ENCODE data around the gene BCAP31.
"Not testable (repeated sequence)": the region's sequence is repeated elsewhere in the genome, so short reads cannot be mapped to it uniquely, and the experiment has no call there.

The BCAP31 gene

DNA sequence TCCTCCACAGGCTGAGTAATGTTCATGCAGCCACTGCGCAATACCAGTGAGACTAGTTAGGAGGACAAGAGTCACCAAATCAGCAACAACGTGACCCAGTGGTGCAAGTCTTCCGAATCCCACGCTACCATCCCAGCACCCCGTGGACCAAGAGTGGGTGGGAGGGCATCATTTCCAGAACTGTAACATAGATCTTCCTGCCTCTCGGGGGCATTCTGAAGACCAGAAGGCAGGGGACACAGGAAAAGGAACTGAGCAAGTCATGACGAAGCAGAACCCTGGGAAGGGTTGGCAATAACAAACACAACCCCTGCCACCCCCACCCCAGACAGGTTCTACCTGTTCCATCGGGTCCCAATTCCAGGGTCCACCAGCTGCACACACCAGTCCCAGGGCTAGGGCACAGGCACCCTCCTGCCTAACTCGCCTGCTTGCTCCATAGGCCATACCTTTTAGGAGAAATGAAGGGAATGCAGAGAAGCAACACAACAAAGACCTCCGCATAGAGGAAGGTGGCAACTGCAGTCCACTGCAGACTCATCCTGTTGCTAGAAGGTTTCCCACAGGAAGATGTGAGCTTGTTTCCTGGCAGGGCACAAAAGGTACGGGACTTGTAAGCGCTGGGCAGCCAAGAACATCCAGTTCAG lies 1.4 kb downstream of the BCAP31 start:
- FAIRE-seq (no peak), DNase-seq (ENCODE audit: insufficient read length, low spot score) (no peak)
- no peak for TF ChIP-seq POLR2A (IDR thresholded peaks at IDR 0.05; ENCODE audit: low read depth, low read length)

DNA sequence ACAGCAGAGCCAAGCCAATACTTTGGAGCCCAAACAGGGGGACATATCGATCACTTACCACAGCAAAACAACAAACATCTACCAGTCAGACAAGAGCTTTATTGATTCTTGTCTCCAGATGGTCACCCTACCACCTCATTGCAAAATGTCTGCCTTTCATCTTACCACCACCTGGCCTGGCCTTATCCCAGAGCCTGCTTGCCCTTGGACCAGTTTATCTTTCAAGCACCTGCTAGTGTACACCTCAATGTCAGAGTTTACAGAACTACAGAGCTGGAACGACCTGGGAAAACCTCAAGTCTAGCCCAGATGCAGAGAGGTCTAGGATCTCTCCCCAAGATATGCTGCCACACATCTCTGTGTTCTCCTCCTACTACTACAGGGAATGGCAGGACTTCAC lies 4.5 kb downstream of the BCAP31 start:
- DNase-seq (ENCODE audit: insufficient read length, low spot score) (no peak), FAIRE-seq (no peak)
- no peak for TF ChIP-seq POLR2A (IDR thresholded peaks at IDR 0.05; ENCODE audit: low read depth, low read length)

DNA sequence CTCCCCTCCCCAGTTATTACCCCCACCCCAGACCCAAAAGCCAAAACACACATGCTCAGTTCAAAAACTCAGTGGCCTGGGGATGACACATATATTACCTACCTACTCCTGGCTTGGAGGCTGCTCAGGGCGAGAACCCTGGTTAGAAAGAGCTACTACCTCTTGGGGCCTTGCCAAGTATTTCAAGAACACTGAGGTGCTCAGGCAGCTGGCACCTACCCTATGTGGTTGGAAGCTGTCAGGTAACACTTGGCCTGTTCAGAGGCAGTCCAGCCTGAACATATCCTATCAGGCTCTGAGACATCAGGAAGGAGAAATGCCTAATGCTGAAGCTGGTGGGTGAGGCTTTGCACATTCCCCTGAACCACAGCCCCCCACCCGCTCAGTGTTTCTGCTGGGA lies 4.9 kb downstream of the BCAP31 start:
- DNase-seq (ENCODE audit: insufficient read length, low spot score) (no peak), FAIRE-seq (no peak)
- no peak for TF ChIP-seq POLR2A (IDR thresholded peaks at IDR 0.05; ENCODE audit: low read depth, low read length)

DNA sequence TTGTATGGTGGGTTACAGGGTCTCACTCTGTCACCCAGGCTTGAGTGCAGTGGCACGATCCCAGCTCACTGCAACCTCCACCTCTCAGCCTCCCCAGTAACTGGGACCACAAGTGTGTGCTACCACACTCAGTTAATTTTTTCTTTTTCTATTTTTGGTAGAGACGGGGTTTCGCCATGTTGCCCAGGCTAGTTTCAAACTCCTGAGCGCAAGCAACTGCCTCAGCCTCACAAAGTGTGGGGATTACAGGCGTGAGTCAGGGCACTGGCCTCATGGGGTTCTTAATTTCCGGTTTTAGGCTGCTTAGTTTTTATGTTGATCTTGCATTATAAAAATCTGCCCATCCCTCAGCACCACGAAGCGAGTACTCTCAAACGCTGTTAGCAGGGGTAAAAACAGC lies 6.7 kb downstream of the BCAP31 start:
- no peak for DNase-seq (ENCODE audit: insufficient read length, low spot score)
- FAIRE-seq = no peak
- no peak for TF ChIP-seq POLR2A (IDR thresholded peaks at IDR 0.05; ENCODE audit: low read depth, low read length)

DNA sequence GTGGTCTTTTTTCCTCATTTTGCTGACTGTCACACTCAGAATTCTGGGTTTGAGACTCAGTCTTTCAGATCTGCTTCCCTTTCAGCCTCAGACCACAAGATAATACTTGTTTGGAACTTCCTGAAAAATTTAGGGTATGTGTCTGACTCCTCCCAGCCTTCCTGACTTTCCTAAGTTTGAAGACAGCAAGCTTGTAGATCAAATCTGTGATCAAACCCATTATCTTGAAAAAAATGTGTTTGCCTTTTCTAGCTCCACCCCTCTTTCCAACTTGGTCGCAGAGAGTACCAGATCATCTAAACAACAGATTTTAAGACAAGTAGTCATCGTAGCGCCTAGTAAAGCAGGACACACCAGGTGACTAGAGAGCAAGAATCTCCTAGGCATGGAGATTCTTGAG lies 9.9 kb downstream of the BCAP31 start:
- DNase-seq (ENCODE audit: insufficient read length, low spot score) (no peak), FAIRE-seq (no peak)
- no peak for TF ChIP-seq POLR2A (IDR thresholded peaks at IDR 0.05; ENCODE audit: low read depth, low read length)

DNA sequence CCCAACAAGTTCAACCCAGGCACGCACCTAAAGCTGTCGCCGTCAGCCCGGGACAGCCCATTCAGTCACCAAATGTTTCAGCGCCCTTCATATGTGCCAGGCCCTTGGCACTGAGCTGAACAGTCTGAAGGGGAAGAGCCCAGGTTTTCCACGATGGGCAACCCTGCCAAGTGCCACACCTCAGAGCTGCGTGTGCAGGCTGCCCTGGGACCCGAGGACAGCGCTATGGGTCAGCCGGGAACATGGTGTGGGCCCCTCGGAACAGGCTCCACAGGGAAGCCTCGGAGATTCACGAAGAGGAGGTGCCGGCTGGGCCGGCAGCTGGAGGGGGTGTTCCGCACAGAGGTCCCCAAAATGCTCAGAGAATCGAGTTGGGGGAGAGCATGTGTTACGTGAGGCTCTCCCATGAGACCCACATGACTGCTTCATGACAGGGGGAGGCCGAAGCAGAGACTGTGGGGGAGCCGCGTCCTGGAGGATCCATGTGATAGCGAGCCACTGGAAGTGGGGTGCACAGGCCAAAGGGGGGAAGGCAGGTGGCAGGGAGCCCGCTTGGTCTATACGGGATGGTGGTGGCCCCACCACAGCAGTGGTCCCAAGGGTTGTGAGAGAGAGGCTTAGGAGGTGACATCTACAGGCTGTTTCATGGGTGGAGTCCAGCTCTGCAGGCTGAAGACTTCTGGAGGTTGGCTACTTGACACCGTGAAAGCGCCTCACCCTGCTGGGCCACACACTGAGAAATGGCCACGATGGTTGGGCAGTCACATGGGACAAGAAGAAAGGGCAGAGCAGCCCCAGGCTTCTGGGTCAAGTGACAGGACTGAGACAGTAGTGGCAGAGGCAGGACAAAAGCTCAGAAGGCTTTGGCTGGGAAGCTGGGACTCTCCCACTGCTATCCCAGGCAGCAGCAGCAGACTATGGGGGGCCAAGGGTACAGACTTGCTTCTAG lies 14.2 kb downstream of the BCAP31 start:
- DNase-seq (ENCODE audit: insufficient read length, low spot score) (no peak), FAIRE-seq (no peak)
- no peak for TF ChIP-seq POLR2A (IDR thresholded peaks at IDR 0.05; ENCODE audit: low read depth, low read length)

DNA sequence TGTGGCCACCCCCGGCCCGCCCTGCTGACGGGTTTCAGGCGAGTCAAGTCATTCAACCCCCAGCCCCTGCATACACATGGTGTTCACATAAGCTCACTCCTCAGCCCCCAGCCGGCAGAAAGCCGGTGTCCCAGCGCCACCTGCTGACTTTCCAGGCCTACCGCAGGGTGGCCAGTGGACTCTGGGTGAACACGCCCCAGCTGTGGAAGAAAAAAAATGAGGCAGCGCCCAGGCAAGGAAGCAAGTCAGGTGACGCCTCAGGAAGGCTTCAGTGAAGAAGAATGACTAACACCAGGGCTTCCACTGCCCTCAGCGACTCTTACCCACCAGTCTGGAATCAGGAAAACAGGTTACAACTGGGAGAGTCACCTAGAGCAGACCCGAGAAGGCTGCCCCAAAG lies 15.8 kb downstream of the BCAP31 start:
- FAIRE-seq (peak; percentile 71), DNase-seq (ENCODE audit: insufficient read length, low spot score) (peak; percentile 88)
- no peak for TF ChIP-seq POLR2A (IDR thresholded peaks at IDR 0.05; ENCODE audit: low read depth, low read length)

DNA sequence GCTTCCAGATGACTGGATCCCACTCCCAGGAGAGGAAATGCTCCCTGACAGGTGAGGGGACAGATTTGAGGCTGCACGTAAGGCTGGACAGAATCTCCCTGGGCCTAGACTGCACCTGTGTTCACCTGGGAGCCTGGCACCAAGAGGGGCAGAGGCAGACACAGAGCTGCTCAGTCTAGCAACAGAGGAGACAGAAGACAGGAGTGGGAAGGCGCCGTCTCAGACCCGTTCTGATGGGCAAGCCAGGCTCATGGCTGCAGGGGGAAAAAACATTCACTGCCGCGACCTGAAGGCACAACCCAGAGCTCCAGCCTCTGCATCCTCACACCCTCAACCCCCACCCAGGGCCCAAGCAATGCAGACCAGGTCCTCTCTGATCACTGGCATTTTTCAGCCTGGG lies 16.8 kb downstream of the BCAP31 start:
- no peak for TF ChIP-seq POLR2A (IDR thresholded peaks at IDR 0.05; ENCODE audit: low read depth, low read length)
- no peak for DNase-seq (ENCODE audit: insufficient read length, low spot score)
- FAIRE-seq = no peak

DNA sequence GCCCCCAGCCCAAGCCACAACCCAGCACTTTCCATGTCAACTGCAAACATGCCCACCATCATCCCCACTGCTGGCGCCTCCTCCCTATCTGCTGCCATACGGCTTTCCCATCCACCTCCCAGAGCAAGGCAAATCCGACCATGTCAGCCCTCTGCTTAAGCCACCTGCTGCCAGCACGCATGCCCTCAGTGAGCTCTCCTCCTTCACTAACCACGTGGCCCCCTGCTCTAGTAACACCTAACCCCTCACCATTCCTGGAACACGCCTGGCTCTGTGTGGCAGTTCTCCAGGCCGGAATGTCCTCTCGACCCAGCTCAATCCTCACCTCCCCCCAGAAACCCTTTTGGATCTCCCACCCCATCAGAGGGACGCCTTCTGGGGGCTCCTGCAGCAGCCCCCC lies 17.4 kb downstream of the BCAP31 start:
- DNase-seq (ENCODE audit: insufficient read length, low spot score) = no peak
- TF ChIP-seq POLR2A (IDR thresholded peaks at IDR 0.05; ENCODE audit: low read depth, low read length) = no peak
- no peak for FAIRE-seq

DNA sequence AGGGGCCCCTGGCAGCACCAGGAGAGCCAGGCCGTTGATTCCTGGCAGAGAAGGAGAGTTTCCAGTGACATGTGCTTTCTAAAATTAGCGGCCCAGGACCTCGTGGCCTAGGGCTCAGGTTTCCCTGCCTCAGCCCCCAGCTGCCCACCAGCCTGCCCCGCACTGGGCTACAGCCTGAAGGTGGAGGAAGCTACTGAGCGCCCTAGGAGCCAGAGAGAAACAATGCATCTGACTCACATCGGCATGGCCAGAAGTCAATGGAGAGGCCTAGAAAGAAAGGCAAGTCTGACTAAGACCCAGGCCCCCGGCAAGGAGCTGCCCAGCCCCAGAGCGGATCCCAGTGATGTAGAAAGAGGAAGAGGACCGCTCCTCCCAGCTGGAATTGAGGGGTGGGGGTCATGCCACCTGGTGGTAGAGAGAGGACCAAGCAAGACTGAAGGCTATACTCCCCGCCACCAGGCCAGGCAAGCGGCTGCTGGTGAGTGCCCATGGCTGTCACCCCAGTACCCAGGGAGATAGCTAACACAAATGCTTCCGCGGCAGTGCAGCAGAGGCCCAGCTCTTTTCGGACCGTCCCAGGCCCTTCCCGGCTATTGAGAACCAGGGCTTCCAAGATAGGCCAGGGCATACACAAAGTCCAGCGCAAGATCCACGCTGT lies 18.7 kb downstream of the BCAP31 start:
- not testable (repeated sequence) for DNase-seq (ENCODE audit: insufficient read length, low spot score); FAIRE-seq

DNA sequence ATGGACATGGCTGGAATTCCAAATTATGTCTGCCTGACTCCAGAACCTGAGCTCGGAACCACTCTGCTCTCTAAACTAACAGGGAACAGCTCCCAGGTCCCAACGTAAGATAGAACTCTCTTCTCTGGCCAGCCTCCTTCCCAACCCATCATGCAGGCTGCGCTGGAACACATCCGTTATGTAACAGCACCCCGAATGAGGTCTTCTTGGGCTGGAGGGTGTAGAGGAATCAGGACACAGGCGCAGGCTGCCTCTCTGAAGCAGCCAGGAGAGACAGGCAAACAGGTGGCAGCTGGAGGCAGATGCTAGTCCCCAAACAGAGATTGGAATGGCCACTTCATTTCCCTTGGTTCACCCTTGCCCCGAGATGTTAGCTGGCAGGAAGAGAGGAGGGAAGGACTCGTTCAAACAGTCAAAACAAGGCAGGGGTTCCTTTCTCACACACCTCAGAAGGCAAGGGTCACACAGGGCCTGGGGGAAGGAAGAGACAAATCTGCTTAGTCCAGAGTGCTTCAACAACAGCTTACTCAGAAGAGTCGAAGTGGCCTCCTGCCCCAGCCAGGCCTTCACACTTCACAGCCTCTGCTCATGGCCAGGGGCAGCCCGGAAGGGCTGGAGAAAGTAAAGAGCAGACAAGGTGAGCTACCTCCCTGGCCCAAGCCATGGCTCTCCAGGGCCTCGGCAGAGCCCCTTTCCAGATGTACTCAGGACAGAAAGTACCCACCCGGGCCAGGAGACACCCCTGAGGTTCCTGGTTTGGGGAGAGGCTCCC lies 19.4 kb downstream of the BCAP31 start:
- DNase-seq (ENCODE audit: insufficient read length, low spot score); FAIRE-seq: not testable (repeated sequence)

DNA sequence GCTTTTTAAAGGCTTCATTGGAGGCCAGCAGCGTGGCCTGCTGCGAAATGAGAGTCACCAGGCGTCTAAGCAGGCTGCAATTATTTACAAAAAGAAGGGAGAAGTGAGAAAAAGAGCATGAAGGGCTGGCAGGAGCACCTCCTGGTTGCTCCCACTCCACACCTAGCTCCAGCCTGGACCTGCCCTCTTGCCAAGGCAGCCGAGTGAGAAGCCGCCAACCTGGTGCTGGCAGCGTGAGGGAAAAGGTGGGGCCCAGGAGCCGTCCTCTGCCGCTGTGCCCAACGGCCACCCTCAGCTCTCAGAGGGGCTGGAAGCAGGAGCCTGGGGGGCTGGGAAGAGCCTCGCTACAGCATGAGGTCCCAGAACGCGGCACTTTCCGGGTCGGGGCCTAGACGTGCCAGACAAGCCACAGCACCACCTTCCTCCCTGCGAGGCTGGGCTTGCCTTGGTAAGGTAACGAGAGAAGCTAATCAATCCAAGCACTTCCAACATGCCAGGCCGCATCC lies 20.1 kb downstream of the BCAP31 start:
- no peak for DNase-seq (ENCODE audit: insufficient read length, low spot score)
- no peak for TF ChIP-seq POLR2A (IDR thresholded peaks at IDR 0.05; ENCODE audit: low read depth, low read length)
- FAIRE-seq = no peak

DNA sequence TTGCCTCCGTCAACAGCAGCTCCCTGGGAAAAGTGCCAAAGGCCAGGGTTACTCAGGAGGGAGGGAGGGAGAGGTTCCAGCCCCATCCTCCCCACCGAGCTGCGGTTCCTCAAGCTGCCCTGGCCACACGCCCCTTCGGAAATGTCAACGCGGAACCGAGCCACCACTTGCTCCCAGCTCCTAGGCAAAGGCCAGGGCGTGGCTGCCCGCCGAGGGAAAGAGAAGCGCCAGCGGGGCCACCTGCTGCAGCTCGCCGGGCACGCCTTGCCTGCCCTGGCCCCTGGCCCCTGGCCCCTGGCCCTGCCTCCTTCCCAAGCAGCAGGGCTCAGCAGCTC lies 21.2 kb downstream of the BCAP31 start:
- DNase-seq (ENCODE audit: insufficient read length, low spot score) = no peak
- no peak for FAIRE-seq
- no peak for TF ChIP-seq POLR2A (IDR thresholded peaks at IDR 0.05; ENCODE audit: low read depth, low read length)
